K562 (cell line): Measurements from ENCODE around the gene KBTBD13. TPM values are rescaled to one million over a fixed set of nuclear protein-coding genes. Genes with fewer than 3 reads are reported as not detected.

ENCODE experiments used
- ATAC-seq: fragments of 200-7000 bp; cut with Tn5 transposase; 3 replicates; pipeline ENCODE4 v1.9.1; 2020; ENCODE audit warnings: moderate library complexity
- BruUV-seq: library from RNA; stranded (reverse); fragments of 400-500 nt; replicated peaks from 2 replicates; lab custom pipeline; 2021; lab: Mats Ljungman, UMichigan
- CTCF ChIA-PET: fragments of 300-600 bp; formaldehyde crosslinking; extraction: SDS; loops from one replicate; lab custom pipeline; 2021; ENCODE audit warnings: low intra/inter-chr PET ratio; lab: Yijun Ruan, JAX
- POLR2A ChIA-PET: fragments of 300-600, 350-650 bp; sonication (Branson Sonifier 250); formaldehyde crosslinking; extraction: SDS; loops from one replicate; lab custom pipeline; 2021; ENCODE audit warnings: antibody characterized with exemption, inconsistent platforms; lab: Yijun Ruan, JAX
- DNase-seq, 4 experiments: peaks; one replicate each; pipeline versions ENCODE4 v3.0.0 to v3.0.0-alpha.2; 2011 to 2018; ENCODE audit warnings: low spot score in 3 of 4, mixed read lengths in 3 of 4; ENCODE audit errors: extremely low read depth in 1 of 4
- FAIRE-seq: peaks from 2 replicates; lab custom pipeline; 2011; peaks lifted over from hg19 to GRCh38; lab: Jason Lieb, UNC
- H2AFZ ChIP-seq: 2 replicates; pipeline ENCODE4 v1.6.0; 2011; ENCODE audit warnings: low read depth, low read length, control low read depth, inconsistent platforms
- H3K27ac ChIP-seq: fragments of 200-600 bp; 3 replicates; pipeline ENCODE4 v1.8.0; 2011; ENCODE audit warnings: low read depth, mild to moderate bottlenecking, control low read depth, inconsistent platforms, low read length, moderate library complexity, mixed read lengths; ENCODE audit errors: extremely low read depth
- H3K27me3 ChIP-seq, 2 experiments: fragments of 300-600 bp in 1 of 2; 2 replicates in 1 of 2; 3 replicates in 1 of 2; pipeline versions ENCODE4 v1.6.0 to v1.8.0; 2011; ENCODE audit warnings: inconsistent platforms in 2 of 2, low read length in 2 of 2, mild to moderate bottlenecking in 1 of 2, mixed read lengths in 1 of 2, moderate library complexity in 1 of 2; ENCODE audit not compliant: control insufficient read depth in 2 of 2, insufficient read depth in 2 of 2
- H3K36me3 ChIP-seq: fragments of 300-600 bp; 3 replicates; pipeline ENCODE4 v1.8.0; 2011; ENCODE audit warnings: mild to moderate bottlenecking, low read length, inconsistent platforms; ENCODE audit not compliant: control insufficient read depth, insufficient read depth
- H3K4me1 ChIP-seq, 2 experiments: fragments of 200-600 bp in 1 of 2; replicated peaks in 1 of 2; 2 replicates in 1 of 2; 3 replicates in 1 of 2; pipeline versions ENCODE4 v1.5.1 to v1.8.0; 2011; ENCODE audit warnings: inconsistent platforms in 2 of 2, low read length in 2 of 2, mild to moderate bottlenecking in 1 of 2, mixed read lengths in 1 of 2, moderate library complexity in 1 of 2; ENCODE audit not compliant: control insufficient read depth in 2 of 2, insufficient read depth in 2 of 2
- H3K4me2 ChIP-seq: 2 replicates; pipeline ENCODE4 v1.6.1; 2011; ENCODE audit warnings: low read length, control low read depth, inconsistent platforms, mixed read lengths; ENCODE audit not compliant: insufficient read depth
- H3K4me3 ChIP-seq: fragments of 200-600 bp; sonication (generic), shearing (Covaris generic); 2 replicates; pipeline ENCODE4 v1.5.1; 2016; ENCODE audit warnings: control low read depth, inconsistent platforms
- H3K79me2 ChIP-seq: fragments of 200-600 bp; 3 replicates; pipeline ENCODE4 v1.8.0; 2011; ENCODE audit warnings: low read length, inconsistent platforms; ENCODE audit not compliant: control insufficient read depth, insufficient read depth
- H3K9ac ChIP-seq, 2 experiments: 2 replicates each; pipeline versions ENCODE4 v1.6.0 to v1.6.1; 2011; ENCODE audit warnings: low read depth in 2 of 2, low read length in 2 of 2, control low read depth in 1 of 2, inconsistent platforms in 1 of 2, mild to moderate bottlenecking in 1 of 2, mixed read lengths in 1 of 2; ENCODE audit not compliant: insufficient read depth in 1 of 2
- H3K9me1 ChIP-seq: one replicate; pipeline ENCODE4 v1.6.0; 2011; ENCODE audit warnings: inconsistent platforms, mild to moderate bottlenecking, low read length, moderate library complexity; ENCODE audit not compliant: control insufficient read depth, insufficient read depth
- H3K9me3 ChIP-seq: replicated peaks from 2 replicates; pipeline ENCODE4 v1.5.1; 2011; ENCODE audit warnings: low read depth, low read length, inconsistent platforms; ENCODE audit not compliant: control insufficient read depth, insufficient read depth
- H4K20me1 ChIP-seq: replicated peaks from 2 replicates; pipeline ENCODE4 v1.6.1; 2011; ENCODE audit warnings: low read length, inconsistent platforms, mixed read lengths; ENCODE audit not compliant: control insufficient read depth, insufficient read depth
- ATF6 ChIP-seq: sonication (generic); formaldehyde crosslinking; IDR thresholded peaks from 2 replicates; pipeline ENCODE4 v1.4.0; 2020; ENCODE audit warnings: mild to moderate bottlenecking, missing genetic modification reagents
- BRD9 ChIP-seq: fragments of 450-650 bp; IDR thresholded peaks from 2 replicates; pipeline ENCODE4 v1.6.1; 2018; ENCODE audit warnings: low read depth; ENCODE audit not compliant: partially characterized antibody
- CBX8 ChIP-seq: fragments of 200-600 bp; sonication (generic); IDR thresholded peaks from 2 replicates; pipeline ENCODE4 v1.6.1; 2012; ENCODE audit warnings: borderline replicate concordance, mixed run types, low read depth, mild to moderate bottlenecking, moderate library complexity, mixed read lengths, low read length, control low read depth, inconsistent platforms; ENCODE audit not compliant: poor library complexity, severe bottlenecking; ENCODE audit errors: extremely low read depth
- ETV1 ChIP-seq: fragments of 450-650 bp; conservative IDR thresholded peaks from 2 replicates; pipeline ENCODE4 v1.6.1; 2016; ENCODE audit warnings: missing genetic modification characterization, control low read depth, low read depth, missing compliant biosample characterization
- HEY1 ChIP-seq: fragments of 250-450 bp; sonication (Bioruptor Pico); IDR thresholded peaks from 2 replicates; pipeline ENCODE4 v1.5.0; 2020; ENCODE audit warnings: mild to moderate bottlenecking, moderate library complexity, borderline replicate concordance
- HNRNPLL ChIP-seq: fragments of 200-400 bp; formaldehyde crosslinking; IDR thresholded peaks from 2 replicates; pipeline ENCODE4 v1.6.1; 2017; ENCODE audit warnings: low read length, low read depth, mild to moderate bottlenecking; ENCODE audit not compliant: poor library complexity, severe bottlenecking
- IRF1 ChIP-seq: sonication (generic); formaldehyde crosslinking; IDR thresholded peaks from 2 replicates; pipeline ENCODE4 v1.8.0; 2022; ENCODE audit warnings: missing genetic modification reagents, mild to moderate bottlenecking, borderline replicate concordance
- MAZ ChIP-seq, 2 experiments: fragments of 450-650 bp in 1 of 2; sonication (generic) in 1 of 2; formaldehyde crosslinking; IDR thresholded peaks in 1 of 2; conservative IDR thresholded peaks in 1 of 2; 2 replicates each; pipeline versions ENCODE4 v1.4.0 to v1.5.0; 2020; ENCODE audit warnings: mild to moderate bottlenecking in 1 of 2, missing genetic modification reagents in 1 of 2
- MBD2 ChIP-seq: sonication (generic); IDR thresholded peaks from 2 replicates; pipeline ENCODE4 v1.6.1; 2016; ENCODE audit warnings: low read depth, borderline replicate concordance
- MLLT1 ChIP-seq, 2 experiments: fragments of 450-650 bp; IDR thresholded peaks; 2 replicates each; pipeline ENCODE4 v1.6.1; 2016
- NBN ChIP-seq: fragments of 450-650 bp; IDR thresholded peaks from 2 replicates; pipeline ENCODE4 v1.6.1; 2016; ENCODE audit warnings: low read depth, mild to moderate bottlenecking
- PTTG1 ChIP-seq: fragments of 450-650 bp; IDR thresholded peaks from 2 replicates; pipeline ENCODE4 v1.6.1; 2016; ENCODE audit warnings: low read depth, mild to moderate bottlenecking, missing genetic modification characterization, missing compliant biosample characterization
- RFX7 ChIP-seq: fragments of 250-450 bp; sonication (Bioruptor Pico); IDR thresholded peaks from 2 replicates; pipeline ENCODE4 v1.5.1; 2021; ENCODE audit warnings: mild to moderate bottlenecking
- USF1 ChIP-seq: sonication (generic); formaldehyde crosslinking; IDR thresholded peaks from 2 replicates; pipeline ENCODE4 v1.9.0; 2022; ENCODE audit warnings: mild to moderate bottlenecking, missing genetic modification reagents
- ZBTB17 ChIP-seq: fragments of 450-650 bp; formaldehyde crosslinking; IDR thresholded peaks from 2 replicates; pipeline ENCODE4 v1.4.0; 2020; ENCODE audit warnings: mild to moderate bottlenecking
- ZNF217 ChIP-seq: sonication (generic); formaldehyde crosslinking; IDR thresholded peaks from 2 replicates; pipeline ENCODE4 v1.8.0; 2022; ENCODE audit warnings: mild to moderate bottlenecking, missing genetic modification reagents
- WGBS: fragments of 100-300 bp; shearing (Covaris generic); methylation state at CpG from one replicate; pipeline ENCODE4 v1.1.6; 2016; ENCODE audit warnings: low coverage, mixed read lengths; ENCODE audit not compliant: insufficient coverage; ENCODE audit errors: missing lambda C conversion rate; 5-methylcytosine and 5-hydroxymethylcytosine counted together
- in situ Hi-C: fragments of 300-500 bp; cut with MboI; formaldehyde crosslinking; loops from 4 replicates; pipeline ENCODE4 v1.15.0; 2018; ENCODE audit warnings: inconsistent platforms, mixed read lengths
- intact Hi-C: fragments of 100-400 bp; cut with micrococcal nuclease; formaldehyde crosslinking; loops from 2 replicates; pipeline ENCODE4 v1.14.2; 2022
- polyA plus RNA-seq, 8 experiments: library from polyadenylated mRNA; depleted of rRNA in 4 of 8; stranded (reverse) in 5 of 8; unstranded in 3 of 8; fragments of >200 nt; fragmentation: Nextera tagmentation in 2 of 8; fragmentation: Illumina TruSeq in 1 of 8; extraction: Ambion mirVana in 2 of 8; extraction: Trizol in 1 of 8; gene quantifications; 2 replicates each; pipeline versions ENCODE4 v1.2.1 to v1.2.3, GENCODE V29; 2011 to 2014; ENCODE audit warnings: inconsistent platforms in 1 of 8, missing spikeins in 1 of 8
- total RNA-seq, 7 experiments: library from RNA; depleted of rRNA in 6 of 7; stranded (reverse); fragments of >200 nt in 6 of 7; fragmentation: Illumina TruSeq in 2 of 7; extraction: Trizol in 2 of 7; gene quantifications; 2 replicates each; pipeline versions ENCODE4 v1.2.1 to v1.2.3, GENCODE V29; 2011 to 2021; ENCODE audit warnings: low replicate concordance in 1 of 7

KBTBD13 gene
- total and polyA plus RNA-seq, 9 of the 15 experiments (the other 6 are each of a cell fraction or from before 2014, with no cell fraction given) = 0.07 to 0.13 (median 0.10) TPM; not detected in 3

- Histone ChIP-seq H3K9me1 (no peaks in the 10 kb centered on the region), H4K20me1 (no peaks in the 10 kb centered on the region), H3K4me2 (no peak overlapping the region), H3K27ac (no peak overlapping the region), H3K9ac (no peak overlapping the region), H3K9me3 (no peaks in the 10 kb centered on the region), H3K79me2 (no peaks in the 10 kb centered on the region), H3K27me3 (no peaks in the 10 kb centered on the region; a peak in 2 of 5 replicates), H3K4me1 (peaks cover 0 to 8% of the 10 kb centered on the region in 2 experiments; a peak in 1 of 5 replicates), H2AFZ (no peak overlapping the region), H3K36me3 (peaks cover 1% of the 10 kb centered on the region; the same call in 1 of the 3 replicates), H3K4me3 (no peak overlapping the region)
- POLR2A ChIA-PET = interaction anchor here (0.6 kb wide), 1 partner anchor 88 kb away, joined by 3 read pairs; no protein-coding TSS in a partner anchor
- intact Hi-C loops = no loop called here
- in situ Hi-C loops = no loop called here
- ATAC-seq (no peak), DNase-seq (no peak), FAIRE-seq (no peak)
- 37% methylated on average over 17 of the region's 17 CpGs for WGBS
- no TSS peak for BruUV-seq
- CTCF ChIA-PET = no interaction called here
- no peak for TF ChIP-seq HEY1 (CRISPR knock-in tag)
- no peak for TF ChIP-seq ATF6
- TF ChIP-seq ZNF217 (CRISPR knock-in tag) = no peak
- no peak for TF ChIP-seq CBX8
- no peak for TF ChIP-seq RFX7 (CRISPR knock-in tag)
- TF ChIP-seq MAZ (CRISPR knock-in tag; conservative IDR thresholded peaks at IDR 0.05 in 1 of 2, IDR thresholded peaks at IDR 0.05 in 1 of 2) = no peak
- TF ChIP-seq MBD2 = no peak
- no peak for TF ChIP-seq NBN
- no peak for TF ChIP-seq MLLT1 (IDR thresholded peaks at IDR 0.05)
- no peak for TF ChIP-seq ETV1 (tag)
- TF ChIP-seq HNRNPLL = no peak
- TF ChIP-seq ZBTB17 = no peak
- no peak for TF ChIP-seq PTTG1 (tag)
- no peak for TF ChIP-seq BRD9
- no peak for TF ChIP-seq IRF1
- TF ChIP-seq USF1 (CRISPR knock-in tag) = no peak
Observed at GRCh38 chr15:65092911-65093792, 16.6 kb downstream of the KBTBD13 start.
